HCT116 (cell line): ENCODE data around the gene ADAM15. TPM values are rescaled to one million over a fixed set of nuclear protein-coding genes. Genes with fewer than 3 reads are reported as not detected.

Experiments used
- ATAC-seq: fragments of 200-7000 bp; cut with Tn5 transposase; 2 replicates; pipeline ENCODE4 v1.9.1; 2020; ENCODE audit warnings: mild to moderate bottlenecking, moderate library complexity
- BruUV-seq: library from RNA; stranded (reverse); fragments of 400-500 nt; replicated peaks from 2 replicates; lab custom pipeline; 2021; lab: Mats Ljungman, UMichigan
- CTCF ChIA-PET: fragments of 300-600 bp; sonication (Branson Sonifier 250); formaldehyde crosslinking; loops from one replicate; lab custom pipeline; 2021; ENCODE audit warnings: antibody characterized with exemption; lab: Charles Lee
- POLR2A ChIA-PET: fragments of 300-600, 350-600 bp; sonication (Branson Sonifier 250); formaldehyde crosslinking; loops from one replicate; lab custom pipeline; 2021; ENCODE audit warnings: antibody characterized with exemption; lab: Charles Lee
- RAD21 ChIA-PET, 2 experiments: fragments of 300-600 bp; sonication (Branson Sonifier 250); formaldehyde crosslinking; loops; one replicate each; lab custom pipeline; 2023; ENCODE audit warnings: low total read pairs in 2 of 2; ENCODE audit not compliant: uncharacterized antibody in 2 of 2, unreplicated experiment in 2 of 2, low non-redundant PET in 1 of 2; lab: Charles Lee
- DNase-seq: peaks from one replicate; pipeline ENCODE4 v3.0.0-alpha.2; 2010; ENCODE audit warnings: low read depth, low spot score
- H2AFZ ChIP-seq: fragments of 200-600 bp; shearing (Covaris generic), sonication (generic); 2 replicates; pipeline ENCODE4 v1.6.1; 2017; ENCODE audit warnings: low read depth, mixed run types, mixed read lengths, antibody characterized with exemption, low read length; ENCODE audit not compliant: poor library complexity, severe bottlenecking
- H3K27ac ChIP-seq: 2 replicates; pipeline ENCODE4 v1.5.1; 2012; ENCODE audit warnings: low read depth, low read length
- H3K27me3 ChIP-seq: fragments of 200-600 bp; sonication (generic); 2 replicates; pipeline ENCODE4 v1.6.1; 2016; ENCODE audit warnings: mixed run types, low read length, mixed read lengths; ENCODE audit not compliant: insufficient read depth
- H3K36me3 ChIP-seq, 2 experiments: fragments of 200-500 bp in 1 of 2; fragments of 200-600 bp in 1 of 2; sonication (Bioruptor generic) in 1 of 2; sonication (generic) in 1 of 2; 2 replicates each; pipeline versions ENCODE4 v1.5.1 to v1.6.1; 2014 to 2016; ENCODE audit warnings: low read length in 2 of 2, inconsistent platforms in 1 of 2, mixed read lengths in 1 of 2, mixed run types in 1 of 2; ENCODE audit not compliant: insufficient read depth in 2 of 2, control insufficient read depth in 1 of 2
- H3K4me1 ChIP-seq, 2 experiments: fragments of 200-600 bp in 1 of 2; sonication (generic) in 1 of 2; 2 replicates each; pipeline versions ENCODE4 v1.5.1 to v1.6.1; 2012 to 2017; ENCODE audit warnings: low read length in 2 of 2, inconsistent platforms in 1 of 2, mild to moderate bottlenecking in 1 of 2, mixed read lengths in 1 of 2, mixed run types in 1 of 2, moderate library complexity in 1 of 2; ENCODE audit not compliant: insufficient read depth in 2 of 2, control insufficient read depth in 1 of 2
- H3K4me2 ChIP-seq: fragments of 200-600 bp; sonication (generic); 2 replicates; pipeline ENCODE4 v1.6.1; 2017; ENCODE audit warnings: mixed run types, low read length, mixed read lengths
- H3K4me3 ChIP-seq, 2 experiments: fragments of 200-600 bp in 1 of 2; sonication (generic) in 1 of 2; replicated peaks in 1 of 2; 2 replicates each; pipeline ENCODE4 v1.5.1; 2011 to 2016; ENCODE audit warnings: low read length in 2 of 2, control low read depth in 1 of 2, low read depth in 1 of 2, mild to moderate bottlenecking in 1 of 2, mixed read lengths in 1 of 2, mixed run types in 1 of 2
- H3K79me2 ChIP-seq: fragments of 200-600 bp; sonication (generic); 2 replicates; pipeline ENCODE4 v1.6.1; 2017; ENCODE audit warnings: mild to moderate bottlenecking, mixed run types, low read length, moderate library complexity, mixed read lengths; ENCODE audit not compliant: insufficient read depth
- H3K9ac ChIP-seq: fragments of 200-600 bp; sonication (generic); 2 replicates; pipeline ENCODE4 v1.6.1; 2016; ENCODE audit warnings: low read length, mixed read lengths
- H3K9me2 ChIP-seq: fragments of 200-600 bp; sonication (generic), shearing (Covaris generic); 2 replicates; pipeline ENCODE4 v1.6.1; 2017; ENCODE audit warnings: mixed run types, mild to moderate bottlenecking, moderate library complexity; ENCODE audit not compliant: insufficient read depth
- H3K9me3 ChIP-seq, 2 experiments: fragments of 200-500 bp in 1 of 2; fragments of 200-600 bp in 1 of 2; sonication (Bioruptor generic) in 1 of 2; sonication (generic) in 1 of 2; 2 replicates each; pipeline ENCODE4 v1.6.1; 2014 to 2017; ENCODE audit warnings: low read length in 2 of 2, mixed read lengths in 2 of 2, inconsistent platforms in 1 of 2, low read depth in 1 of 2, mild to moderate bottlenecking in 1 of 2, mixed run types in 1 of 2, moderate library complexity in 1 of 2; ENCODE audit not compliant: control insufficient read depth in 1 of 2, insufficient read depth in 1 of 2
- H4K20me1 ChIP-seq: fragments of 200-600 bp; sonication (generic), shearing (Covaris generic); 2 replicates; pipeline ENCODE4 v1.6.1; 2017; ENCODE audit warnings: mixed run types, mild to moderate bottlenecking, moderate library complexity; ENCODE audit not compliant: insufficient read depth
- CBX3 ChIP-seq: IDR thresholded peaks from 2 replicates; pipeline ENCODE4 v1.6.1; 2012; ENCODE audit warnings: low read depth
- CEBPB ChIP-seq: IDR thresholded peaks from 2 replicates; pipeline ENCODE4 v1.6.1; 2012; ENCODE audit warnings: low read depth
- CTCF ChIP-seq, 3 experiments: fragments of 200-600 bp in 1 of 3; sonication (generic) in 1 of 3; IDR thresholded peaks in 2 of 3; conservative IDR thresholded peaks in 1 of 3; 2 replicates each; pipeline ENCODE4 v1.5.1; 2012 to 2017; ENCODE audit warnings: low read depth in 2 of 3, low read length in 2 of 3, antibody characterized with exemption in 1 of 3, borderline replicate concordance in 1 of 3, control low read depth in 1 of 3, mild to moderate bottlenecking in 1 of 3, mixed read lengths in 1 of 3, mixed run types in 1 of 3, moderate library complexity in 1 of 3; ENCODE audit not compliant: insufficient read depth in 1 of 3
- EZH2phosphoT487 ChIP-seq: fragments of 200-600 bp; IDR thresholded peaks from 2 replicates; pipeline ENCODE4 v1.6.1; 2018; ENCODE audit warnings: antibody characterized with exemption, borderline replicate concordance
- FOSL1 ChIP-seq: IDR thresholded peaks from 2 replicates; pipeline ENCODE4 v1.6.1; 2012; ENCODE audit warnings: low read depth
- JUND ChIP-seq: IDR thresholded peaks from 2 replicates; pipeline ENCODE4 v1.6.1; 2012
- POLR2AphosphoS5 ChIP-seq: IDR thresholded peaks from 2 replicates; pipeline ENCODE4 v1.6.1; 2011; ENCODE audit warnings: mild to moderate bottlenecking, low read depth, low read length, moderate library complexity
- RAD21 ChIP-seq: IDR thresholded peaks from 2 replicates; pipeline ENCODE4 v1.6.1; 2012; ENCODE audit warnings: low read depth, mild to moderate bottlenecking
- TCF7L2 ChIP-seq: IDR thresholded peaks from 2 replicates; pipeline ENCODE4 v1.7.0; 2011; ENCODE audit warnings: borderline replicate concordance, inconsistent platforms; ENCODE audit not compliant: insufficient read depth, insufficient read length; ENCODE audit errors: extremely low read depth
- ZNF274 ChIP-seq: fragments of 200-500 bp; sonication (Bioruptor generic); IDR thresholded peaks from 2 replicates; pipeline ENCODE4 v1.6.1; 2014; ENCODE audit warnings: mild to moderate bottlenecking, low read depth, low read length, inconsistent platforms
- intact Hi-C: fragments of 100-400 bp; cut with micrococcal nuclease; formaldehyde crosslinking; loops from 2 replicates; pipeline ENCODE4 v1.10.0; 2022
- total RNA-seq: library from RNA; stranded (reverse); gene quantifications from one replicate; pipeline ENCODE4 v1.2.1, GENCODE V29; 2021; ENCODE audit not compliant: unreplicated experiment
- TF ChIP-seq, protein P1 (sequence below): IDR thresholded peaks from 2 replicates; pipeline ENCODE4 v1.6.1; 2012
- TF ChIP-seq, protein P2 (sequence below): IDR thresholded peaks from 2 replicates; pipeline ENCODE4 v1.6.1; 2012

Gene ADAM15
- total RNA-seq, 1 experiment from 2014 or later = 149 TPM

DNA sequence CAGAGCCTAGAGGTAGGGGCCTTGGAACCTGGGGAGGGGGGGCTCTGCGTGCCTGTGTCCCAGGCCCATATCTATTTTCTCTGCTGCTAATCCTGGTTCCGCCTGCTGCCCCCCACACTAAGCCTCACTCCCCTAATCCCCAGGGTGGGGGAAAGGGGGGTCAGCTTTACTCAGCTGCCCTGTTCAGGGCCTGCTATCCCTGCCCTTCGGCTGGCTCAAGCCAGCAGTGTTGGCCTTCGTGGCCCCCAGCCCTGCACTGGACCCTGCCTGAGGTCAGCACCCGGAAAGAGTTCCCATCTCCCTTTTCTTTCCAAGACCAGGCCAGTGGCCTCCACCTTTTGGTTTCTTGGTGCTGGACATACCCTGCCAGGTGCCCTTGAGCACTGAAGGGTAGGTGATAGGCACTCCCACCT lies 40.1 kb upstream of the ADAM15 start:
- DNase-seq (no peak), ATAC-seq (no peak)
- no peaks in the 10 kb centered on the region for H3K9me2 ChIP-seq
- ChIA-PET CTCF (no interaction called here), RAD21 (interaction anchor here in 1 of 2 experiments (1.1 kb wide), 1 partner anchor 33 kb away, joined by 4 read pairs; no protein-coding TSS in a partner anchor), POLR2A (no interaction called here)
- peaks cover 7 to 63% of the 10 kb centered on the region in 2 experiments for H3K4me1 ChIP-seq
- peaks cover 10 to 18% of the 10 kb centered on the region in 2 experiments; a peak in 3 of 4 replicates for H3K36me3 ChIP-seq
- intact Hi-C loops = no loop called here
- TF ChIP-seq, protein P1, sequence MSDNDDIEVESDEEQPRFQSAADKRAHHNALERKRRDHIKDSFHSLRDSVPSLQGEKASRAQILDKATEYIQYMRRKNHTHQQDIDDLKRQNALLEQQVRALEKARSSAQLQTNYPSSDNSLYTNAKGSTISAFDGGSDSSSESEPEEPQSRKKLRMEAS = no peak
- TF ChIP-seq JUND (no peak), POLR2AphosphoS5 (no peak)
- H3K4me3 ChIP-seq = no peak overlapping the region
- no peak overlapping the region for H3K27ac ChIP-seq
- no peaks in the 10 kb centered on the region for H3K27me3 ChIP-seq
- no peak overlapping the region for H2AFZ ChIP-seq
- BruUV-seq = no TSS peak
- H3K9me3 ChIP-seq = no peaks in the 10 kb centered on the region
- no peak overlapping the region for H3K9ac ChIP-seq
- H4K20me1 ChIP-seq = no peaks in the 10 kb centered on the region
- no peak overlapping the region for H3K4me2 ChIP-seq
- H3K79me2 ChIP-seq = peaks cover 68% of the 10 kb centered on the region

- CTCF ChIA-PET = no interaction called here
- H3K27ac ChIP-seq = no peak overlapping the region
- no peak; the same call in 1 of the 2 replicates for ATAC-seq
- H4K20me1 ChIP-seq = no peaks in the 10 kb centered on the region
- TF ChIP-seq FOSL1 (no peak), POLR2AphosphoS5 (no peak), ZNF274 (no peak), EZH2phosphoT487 (no peak), CEBPB (no peak), CBX3 (no peak), CTCF (IDR thresholded peaks at IDR 0.05 in 2 of 3, conservative IDR thresholded peaks at IDR 0.05 in 1 of 3; ENCODE audit: borderline replicate concordance in 1 of 3, insufficient read depth in 1 of 3, low read depth in 2 of 3, low read length in 2 of 3) (no peak), TCF7L2 (no peak), RAD21 (no peak)
- TF ChIP-seq, protein P2, sequence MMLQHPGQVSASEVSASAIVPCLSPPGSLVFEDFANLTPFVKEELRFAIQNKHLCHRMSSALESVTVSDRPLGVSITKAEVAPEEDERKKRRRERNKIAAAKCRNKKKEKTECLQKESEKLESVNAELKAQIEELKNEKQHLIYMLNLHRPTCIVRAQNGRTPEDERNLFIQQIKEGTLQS = no peak
- TF ChIP-seq, protein P1 = no peak
- TF ChIP-seq, all 23 proteins: peak for 0
- Histone ChIP-seq H3K9ac (no peak overlapping the region), H3K4me1 (peaks cover 7 to 61% of the 10 kb centered on the region in 2 experiments), H3K79me2 (peaks cover 63% of the 10 kb centered on the region), H3K4me2 (peak overlapping the region; percentile 53), H3K36me3 (peaks cover 13 to 23% of the 10 kb centered on the region in 2 experiments; a peak in 3 of 4 replicates), H3K27me3 (no peaks in the 10 kb centered on the region), H3K4me3 (no peak overlapping the region), H2AFZ (no peak overlapping the region), H3K9me2 (no peaks in the 10 kb centered on the region), H3K9me3 (no peaks in the 10 kb centered on the region)
- POLR2A ChIA-PET = interaction anchor here (0.5 to 1.0 kb wide), 2 partner anchors 10 to 20 kb away, joined by 3 read pairs; no protein-coding TSS in a partner anchor
- no TSS peak for BruUV-seq
- DNase-seq = no peak
- intact Hi-C loops = no loop called here
- RAD21 ChIA-PET = no interaction called here
Observed at GRCh38 chr1:155011437-155012025, 39.6 kb upstream of the ADAM15 start.
